GM23248 (cell line): ENCODE results near the gene SRRM4.

Source experiments
- EZH2 ChIP-seq: fragments of 200-600 bp; sonication (generic); IDR thresholded peaks from 2 replicates; pipeline ENCODE4 v1.6.1; 2018; ENCODE audit warnings: antibody characterized with exemption, mild to moderate bottlenecking; ENCODE audit not compliant: insufficient read depth, poor library complexity, severe bottlenecking
- EZH2phosphoT487 ChIP-seq: fragments of 200-600 bp; sonication (generic); IDR thresholded peaks from 2 replicates; pipeline ENCODE4 v1.6.1; 2018; ENCODE audit warnings: antibody characterized with exemption, moderate library complexity, mild to moderate bottlenecking, low read depth; ENCODE audit not compliant: insufficient read depth

- TF ChIP-seq EZH2 (no peak), EZH2phosphoT487 (no peak)
Measured at GRCh38 chr12:119089380-119090013, 108.2 kb downstream of the SRRM4 start.
